IPS-NIHi11 (cell line): ENCODE data around the gene FBXO41.
"Not testable (repeated sequence)": the region's sequence is repeated elsewhere in the genome, so short reads cannot be mapped to it uniquely, and the experiment has no call there.

ENCODE experiments used
- DNase-seq: peaks from one replicate; pipeline ENCODE4 v3.0.0; 2012; ENCODE audit warnings: mixed read lengths, low spot score

FBXO41 gene

DNA sequence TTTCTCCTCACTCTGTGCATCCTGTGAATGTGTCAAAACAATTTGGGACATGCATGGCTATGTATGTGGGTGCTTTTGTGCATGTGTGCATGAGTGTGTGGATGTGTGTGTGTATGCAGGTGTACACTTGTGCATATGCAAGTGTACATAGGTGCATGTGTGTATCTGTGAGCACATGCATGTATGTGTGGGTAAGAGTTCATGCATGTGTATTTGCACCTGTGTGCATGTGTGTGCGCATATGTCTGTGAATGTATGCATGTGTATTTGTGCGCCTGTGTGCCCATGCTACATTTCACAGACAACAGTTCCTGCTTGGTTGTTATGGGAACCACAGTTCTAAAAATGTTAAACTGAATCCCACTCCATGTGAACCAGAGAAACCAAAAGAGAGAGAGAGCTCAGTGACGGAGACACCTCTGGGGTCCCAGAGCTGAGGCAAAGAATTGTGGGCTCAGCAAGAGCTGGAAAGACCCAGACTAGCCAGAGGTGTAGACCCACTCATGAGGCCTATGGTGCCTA, 1.9 kb upstream of the FBXO41 start:
- no peak for DNase-seq

DNA sequence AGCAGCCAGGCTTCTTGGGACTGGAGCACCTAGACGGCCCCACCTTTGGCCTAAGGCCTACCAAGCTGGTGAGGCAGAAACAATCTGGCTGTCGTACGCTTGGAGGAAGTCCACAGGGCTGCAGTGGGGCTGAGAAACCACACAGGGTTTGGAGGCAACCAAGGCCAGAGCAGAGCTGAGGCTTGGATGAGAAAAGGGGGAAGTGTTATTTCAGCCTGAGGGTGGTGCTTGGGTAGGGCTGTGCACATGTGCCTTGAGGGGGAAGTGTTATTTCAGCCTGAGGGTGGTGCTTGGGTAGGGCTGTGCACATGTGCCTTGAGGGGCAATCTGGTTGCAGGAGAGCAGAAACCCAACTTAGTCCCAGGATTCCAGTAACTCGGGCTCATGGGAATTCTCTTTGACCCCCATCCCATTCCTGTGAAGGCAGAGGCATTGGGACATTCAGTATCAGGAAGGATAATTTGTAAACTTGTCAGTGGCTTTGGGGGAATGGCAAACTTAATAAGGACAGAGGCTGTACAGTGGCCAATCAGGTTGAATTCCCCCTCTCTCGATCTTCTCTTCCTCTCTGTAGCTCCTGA, 971 bp upstream of the FBXO41 start:
- DNase-seq: no peak

DNA sequence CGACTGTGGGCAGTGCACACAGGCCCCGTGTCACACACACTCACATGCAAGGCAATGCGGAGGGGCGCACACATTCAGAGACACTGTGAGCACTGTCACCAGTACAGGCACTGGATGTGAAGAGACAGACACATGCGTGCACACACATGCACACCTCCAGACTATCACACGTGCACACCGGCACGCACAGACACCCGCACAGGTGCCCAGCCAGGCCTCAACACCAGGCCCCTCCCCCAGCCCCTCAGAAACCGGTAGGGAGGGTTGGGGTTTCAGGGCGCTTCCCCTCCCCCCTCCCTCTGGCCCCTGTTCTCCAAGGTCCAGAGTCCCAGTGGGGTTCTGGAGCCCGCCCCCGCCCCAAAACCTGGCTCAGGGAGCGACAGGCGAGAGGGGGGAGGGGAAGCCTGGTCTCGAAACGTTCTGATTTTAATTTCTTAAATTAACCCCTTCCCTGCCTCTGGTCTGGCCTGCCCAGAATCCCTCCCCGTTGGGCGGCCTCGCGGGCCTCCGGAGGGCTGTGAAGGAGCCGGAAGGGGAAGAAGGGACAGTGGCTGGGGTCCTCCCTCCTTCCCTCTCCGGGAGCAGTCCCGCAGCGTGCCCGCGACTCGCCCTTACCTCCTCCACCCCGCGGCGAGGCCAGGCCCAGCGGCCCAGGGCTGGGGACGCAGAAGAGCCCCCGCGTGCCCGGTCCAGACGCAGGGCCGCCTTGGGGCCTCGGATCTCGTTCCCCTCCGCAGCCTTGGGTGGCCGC, 558 bp downstream of the FBXO41 start:
- DNase-seq: peak; percentile 35

DNA sequence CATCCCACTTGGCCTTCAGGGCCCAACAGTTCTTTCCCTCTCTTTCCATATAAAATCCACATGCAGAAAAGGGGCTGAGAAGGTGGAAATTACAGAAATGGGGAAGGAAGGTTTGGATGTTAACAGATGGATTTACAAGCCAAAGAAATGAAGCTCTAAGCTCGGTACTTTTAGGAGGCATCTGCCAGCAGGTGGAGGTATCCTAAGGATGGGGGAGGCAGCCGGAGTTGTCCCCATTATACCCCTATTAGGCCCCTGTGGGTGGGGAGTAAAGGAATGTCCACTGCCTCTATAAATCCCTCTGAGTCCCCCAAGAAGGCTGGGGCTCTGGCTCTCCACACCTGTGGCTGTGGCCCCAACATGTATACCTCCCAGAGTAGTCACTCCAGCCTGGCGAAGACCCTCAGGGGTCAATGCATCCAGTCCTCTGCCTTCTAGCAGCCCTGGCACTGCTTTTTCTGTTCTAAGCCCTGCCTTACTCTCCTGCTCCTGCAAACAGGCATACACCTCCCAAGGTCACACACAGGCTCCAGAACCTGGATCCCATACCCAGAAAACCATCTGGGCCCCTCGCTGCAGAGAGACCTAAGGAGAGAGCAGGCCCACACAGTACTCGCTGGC, 1.2 kb downstream of the FBXO41 start:
- no peak for DNase-seq

- DNase-seq: no peak
These were observed 3.0 kb downstream of the FBXO41 start for GRCh38 chr2:73281244-73281643.

- DNase-seq: peak; percentile 61
These were observed 4.4 kb downstream of the FBXO41 start for GRCh38 chr2:73279852-73280251.

DNA sequence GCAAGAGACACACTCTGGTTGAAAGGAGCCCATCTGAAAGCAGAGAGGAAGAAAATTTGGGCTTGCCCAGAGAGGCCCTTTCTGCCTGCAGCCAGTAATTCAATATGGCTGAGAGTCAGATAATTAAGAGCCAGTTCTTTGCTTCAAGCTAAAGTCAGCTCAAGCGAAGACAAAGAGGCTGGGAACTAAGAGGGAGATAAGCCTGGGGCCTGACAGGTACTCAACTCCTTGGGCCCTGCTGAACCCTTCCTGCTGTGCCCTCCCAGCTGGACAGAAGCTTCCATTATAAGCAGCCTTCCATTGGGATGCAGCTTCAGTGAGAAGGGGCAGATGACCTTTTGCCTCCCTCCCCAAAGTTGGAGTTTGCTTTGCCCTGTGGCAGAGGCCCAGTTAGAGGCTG, 12.0 kb downstream of the FBXO41 start:
- no peak for DNase-seq

GRCh38 chr2:73269686-73270465, 14.4 kb downstream of the FBXO41 start:
- DNase-seq: no peak

DNA sequence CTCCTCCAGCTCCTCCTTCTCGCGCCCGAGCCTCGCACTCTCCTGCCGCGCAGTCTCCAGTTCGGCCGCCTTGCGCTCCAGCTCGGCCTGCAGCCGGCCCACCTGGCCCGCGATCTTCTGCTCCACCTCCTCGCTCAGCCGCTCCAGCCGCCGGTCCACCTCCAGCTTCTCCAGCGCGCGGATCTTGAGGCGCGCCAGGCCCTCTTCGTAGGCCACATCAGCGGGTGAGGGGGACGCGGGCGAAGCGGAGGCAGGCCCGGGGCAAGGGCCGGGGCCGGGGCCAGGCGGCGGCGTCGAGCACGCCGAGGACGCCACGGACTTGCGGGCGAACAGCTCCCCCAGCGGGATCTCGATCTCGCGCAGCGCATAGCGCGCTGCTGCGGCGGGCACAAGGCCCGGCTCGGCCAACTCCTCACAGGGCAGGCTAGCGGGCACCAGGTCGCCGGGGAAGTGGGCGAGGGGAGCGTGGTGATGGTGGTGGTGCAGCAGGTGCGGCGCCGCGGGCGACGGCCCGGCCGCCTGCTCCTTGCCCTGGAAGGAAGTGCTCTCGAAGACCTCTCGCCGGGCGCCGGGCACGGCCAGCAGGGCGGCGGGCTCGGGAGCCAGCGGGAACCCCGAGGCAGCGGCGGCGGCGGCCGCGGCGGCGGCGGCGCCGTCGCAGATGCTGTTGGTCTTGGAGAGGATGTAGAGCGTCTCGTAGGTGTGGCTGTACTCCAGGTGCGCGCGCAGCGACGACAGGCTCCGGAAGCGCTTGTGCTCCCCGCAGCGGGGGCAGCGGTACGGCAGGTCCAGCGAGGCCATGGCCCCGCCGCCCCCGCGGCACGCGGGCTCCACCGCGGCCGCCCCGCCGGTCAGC, 15.2 kb downstream of the FBXO41 start:
- DNase-seq: peak; percentile 93

GRCh38 chr2:73268366-73268829, 15.9 kb downstream of the FBXO41 start:
- no peak for DNase-seq

DNA sequence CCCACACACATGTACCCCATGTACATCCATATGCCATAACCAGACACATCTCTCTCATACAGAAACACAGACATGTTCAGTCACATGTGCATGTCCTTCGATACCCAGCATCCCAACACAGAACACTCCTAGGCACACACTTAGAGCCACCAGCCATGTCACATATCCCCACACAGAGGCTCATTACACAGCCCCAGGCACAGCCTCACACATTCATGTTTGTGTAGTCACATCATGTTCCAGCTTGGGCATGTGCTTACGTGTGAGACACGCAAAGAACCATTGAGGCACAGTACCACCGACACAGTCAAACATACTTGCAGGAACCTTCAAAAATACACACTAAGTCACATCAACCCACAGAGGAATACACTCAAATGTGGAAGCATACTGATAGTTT, 17.3 kb downstream of the FBXO41 start:
- no peak for DNase-seq

- DNase-seq: no peak
These were observed 18.0 kb downstream of the FBXO41 start for GRCh38 chr2:73266061-73266901.

DNA sequence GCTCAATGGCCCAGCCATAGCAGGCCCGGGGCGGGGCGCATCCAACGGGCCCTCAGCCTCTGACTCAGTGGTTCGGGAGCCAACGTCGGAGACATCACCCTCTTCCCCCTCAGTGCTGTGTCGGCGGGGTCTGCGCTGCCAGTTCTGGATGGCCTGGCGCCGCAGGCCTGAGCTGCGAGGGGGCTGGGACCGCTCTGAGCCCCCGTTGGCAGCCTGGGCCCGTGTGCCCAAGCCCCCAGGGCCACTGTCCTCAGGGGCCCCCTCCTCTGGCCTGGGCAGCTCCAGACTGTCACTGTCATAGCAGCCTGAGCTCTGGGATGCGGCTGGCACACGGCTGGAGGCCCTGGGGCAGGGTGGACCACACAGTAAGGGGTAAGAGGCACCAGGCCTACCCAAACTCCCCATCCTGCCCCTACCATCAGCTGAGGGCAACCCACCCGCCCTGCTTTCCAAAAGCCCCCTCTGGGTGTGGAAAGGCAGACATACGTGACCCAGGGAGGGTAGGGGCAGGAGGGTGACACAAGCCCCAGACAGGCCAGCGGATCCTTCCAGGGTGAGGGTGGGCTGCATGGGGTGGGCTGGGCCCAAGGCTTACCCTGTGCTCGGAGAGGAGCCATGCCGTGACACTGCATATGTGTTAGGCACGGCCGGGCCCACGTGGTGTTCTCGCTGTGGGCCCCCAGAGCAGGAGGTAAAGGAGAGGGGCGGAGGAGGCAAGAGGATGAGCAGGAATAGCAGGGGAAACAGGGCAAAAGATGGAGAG, 18.8 kb downstream of the FBXO41 start:
- no peak for DNase-seq

DNA sequence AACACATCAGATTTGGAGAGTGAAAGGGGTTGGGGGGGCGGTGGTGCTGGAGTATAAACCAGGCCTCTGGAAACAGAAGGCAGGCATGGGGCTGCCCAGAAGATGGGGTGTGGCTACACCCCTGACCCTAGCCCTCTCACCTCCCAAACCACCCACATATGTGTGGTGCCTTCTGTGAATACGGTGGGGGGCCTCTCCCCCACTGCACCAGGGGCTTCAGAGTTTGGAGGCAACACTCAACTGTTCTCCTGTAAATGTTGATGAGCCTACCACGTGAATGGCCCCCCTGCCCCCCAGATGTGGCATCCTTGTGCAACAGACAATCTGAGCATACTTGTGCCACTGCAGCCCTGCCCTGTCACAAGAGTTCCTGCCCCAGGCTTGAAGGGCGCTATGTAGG, 19.5 kb downstream of the FBXO41 start:
- DNase-seq: no peak

- DNase-seq: no peak
These were observed 20.0 kb downstream of the FBXO41 start for GRCh38 chr2:73264332-73264606.

DNA sequence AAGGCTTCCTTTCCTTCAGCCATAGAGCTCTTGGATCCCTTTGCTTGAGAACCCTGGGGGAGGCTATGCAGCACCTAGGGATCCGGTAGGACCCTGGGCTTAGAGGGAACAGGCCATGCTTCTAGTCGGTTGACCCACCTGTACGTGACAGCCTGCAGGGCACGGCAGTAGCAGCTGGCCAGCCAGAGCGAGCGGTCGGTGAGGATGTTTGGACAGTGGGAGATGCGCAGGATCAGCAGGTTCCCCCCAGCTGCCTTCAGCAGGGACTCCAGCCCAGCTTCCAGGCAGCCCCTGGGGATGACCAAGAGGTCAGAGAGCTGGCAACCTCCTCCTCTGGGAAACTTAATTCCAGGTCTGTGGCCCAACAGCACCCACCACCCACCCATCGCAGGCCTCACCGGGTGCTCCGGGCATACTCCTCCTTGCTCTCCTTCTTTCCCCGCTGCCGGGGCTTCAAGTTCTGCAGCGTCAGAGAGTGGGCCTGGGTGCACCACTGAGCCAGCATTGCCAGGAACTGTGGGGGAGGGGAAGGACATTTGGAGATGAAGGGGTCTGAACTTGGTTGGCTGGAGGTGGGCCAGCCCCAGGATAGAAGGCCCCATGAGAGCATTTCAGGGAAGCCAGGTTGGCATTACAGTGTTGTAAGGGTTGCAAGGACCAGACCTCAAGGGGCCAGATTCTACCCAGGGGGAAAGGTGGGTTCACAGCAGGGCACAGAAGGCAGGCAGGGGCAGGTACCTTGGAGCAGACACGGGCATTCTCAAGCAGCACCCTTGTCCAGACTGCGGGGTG, 20.5 kb downstream of the FBXO41 start:
- DNase-seq: no peak

- not testable (repeated sequence) for DNase-seq
These were observed 21.4 kb downstream of the FBXO41 start for GRCh38 chr2:73262691-73263429.

GRCh38 chr2:73262108-73262651, 22.1 kb downstream of the FBXO41 start:
- DNase-seq: no peak
